Lower lobe of right lung (tissue), 2 donors: Measurements from ENCODE around the gene ITLN2. TPM values are rescaled to one million over a fixed set of nuclear protein-coding genes. Genes with fewer than 3 reads are reported as not detected.

Source experiments
- ATAC-seq, 2 donors: fragments of 200-7000 bp; cut with Tn5 transposase; one replicate each; pipeline ENCODE4 v1.9.1; 2020 to 2022; ENCODE audit warnings: mild to moderate bottlenecking in 2 of 2, moderate library complexity in 2 of 2
- DNase-seq: peaks from one replicate; pipeline ENCODE4 v3.0.0-alpha.2; 2020
- H3K27ac ChIP-seq: fragments of 200-600 bp; one replicate; pipeline ENCODE4 v1.8.0; 2022
- H3K27me3 ChIP-seq: fragments of 200-600 bp; one replicate; pipeline ENCODE4 v1.8.0; 2022; ENCODE audit warnings: low read depth
- H3K36me3 ChIP-seq: fragments of 200-600 bp; one replicate; pipeline ENCODE4 v1.8.0; 2022; ENCODE audit warnings: mild to moderate bottlenecking
- H3K4me1 ChIP-seq: fragments of 200-600 bp; one replicate; pipeline ENCODE4 v1.8.0; 2022
- H3K4me3 ChIP-seq: fragments of 200-600 bp; one replicate; pipeline ENCODE4 v1.8.0; 2022; ENCODE audit warnings: mild to moderate bottlenecking
- H3K9me3 ChIP-seq: fragments of 200-600 bp; one replicate; pipeline ENCODE4 v1.8.0; 2022
- intact Hi-C: fragments of 100-400 bp; cut with DNase I; formaldehyde crosslinking; loops from one replicate; pipeline ENCODE4 v1.11.0; 2022
- long read RNA-seq: library from polyadenylated mRNA; unstranded; transcript quantifications from one replicate; pipeline ENCODE4 v2.0.0, GENCODE V29; 2021
- total RNA-seq: library from RNA; stranded (reverse); fragmentation: NEBNext Ultra II Directional; extraction: Animal tissue kit (Norgen Biotek cat#: 25700); gene quantifications from one replicate; pipeline ENCODE4 v1.2.1, GENCODE V29; 2021
- TF ChIP-seq, protein P1 (sequence below): fragments of 200-600 bp; IDR thresholded peaks from one replicate; pipeline ENCODE4 v1.8.0; 2022; ENCODE audit warnings: antibody characterized with exemption, mild to moderate bottlenecking
- donor health status: DM: no; HTN: yes; CAD: no; lungs with severe emphysema.

The ITLN2 gene
- 30.7 TPM for total RNA-seq
- long read RNA-seq, transcript ITLN2-203 (4 exons, 884 nt): major isoform, 8 of 22 reads
- long read RNA-seq, partial matches to known transcripts: 6 of 22 reads
- long read RNA-seq, other reads (novel, unspliced or antisense): 8 of 22 reads

- H3K9me3 ChIP-seq: no peaks in the 10 kb centered on the region
- DNase-seq: no peak
Measured at GRCh38 chr1:160954158-160955104, at the start of gene ITLN2. TSS of gene ITLN2 (minus strand) at chr1:160954809. CDS start at chr1:160954741, 68 bp downstream.

DNA sequence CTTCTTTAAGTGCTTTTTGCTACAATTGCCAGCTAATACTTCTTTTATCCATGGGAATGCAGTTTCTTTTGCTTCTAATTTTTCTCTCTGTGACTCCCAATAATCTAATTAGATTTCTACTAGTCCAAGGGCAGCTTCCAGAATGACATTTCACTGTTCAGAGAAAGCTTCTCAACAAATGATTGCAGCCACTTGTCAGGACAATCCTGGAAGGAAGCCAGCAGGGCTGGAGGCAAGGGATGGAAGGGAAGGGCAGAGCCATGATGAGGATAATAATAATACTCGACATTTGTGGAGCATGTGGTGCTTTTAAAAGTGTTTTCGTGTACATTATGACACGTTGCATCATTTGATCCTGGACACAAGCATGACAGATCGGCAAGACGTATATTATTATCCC lies 46.9 kb upstream of the ITLN2 start:
- peaks cover 55% of the 10 kb centered on the region for H3K4me1 ChIP-seq
- H3K9me3 ChIP-seq: no peaks in the 10 kb centered on the region
- intact Hi-C loops: no loop called here
- H3K36me3 ChIP-seq: peaks cover 47% of the 10 kb centered on the region
- H3K27me3 ChIP-seq: no peaks in the 10 kb centered on the region
- ATAC-seq (no peak), DNase-seq (no peak)
- no peak overlapping the region for H3K4me3 ChIP-seq
- H3K27ac ChIP-seq: no peak overlapping the region
- TF ChIP-seq, protein P1, sequence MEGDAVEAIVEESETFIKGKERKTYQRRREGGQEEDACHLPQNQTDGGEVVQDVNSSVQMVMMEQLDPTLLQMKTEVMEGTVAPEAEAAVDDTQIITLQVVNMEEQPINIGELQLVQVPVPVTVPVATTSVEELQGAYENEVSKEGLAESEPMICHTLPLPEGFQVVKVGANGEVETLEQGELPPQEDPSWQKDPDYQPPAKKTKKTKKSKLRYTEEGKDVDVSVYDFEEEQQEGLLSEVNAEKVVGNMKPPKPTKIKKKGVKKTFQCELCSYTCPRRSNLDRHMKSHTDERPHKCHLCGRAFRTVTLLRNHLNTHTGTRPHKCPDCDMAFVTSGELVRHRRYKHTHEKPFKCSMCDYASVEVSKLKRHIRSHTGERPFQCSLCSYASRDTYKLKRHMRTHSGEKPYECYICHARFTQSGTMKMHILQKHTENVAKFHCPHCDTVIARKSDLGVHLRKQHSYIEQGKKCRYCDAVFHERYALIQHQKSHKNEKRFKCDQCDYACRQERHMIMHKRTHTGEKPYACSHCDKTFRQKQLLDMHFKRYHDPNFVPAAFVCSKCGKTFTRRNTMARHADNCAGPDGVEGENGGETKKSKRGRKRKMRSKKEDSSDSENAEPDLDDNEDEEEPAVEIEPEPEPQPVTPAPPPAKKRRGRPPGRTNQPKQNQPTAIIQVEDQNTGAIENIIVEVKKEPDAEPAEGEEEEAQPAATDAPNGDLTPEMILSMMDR: no peak

More at GRCh38 chr1:160954158-160955104, at the start of gene ITLN2:
- no peaks in the 10 kb centered on the region for H3K27me3 ChIP-seq
- no peaks in the 10 kb centered on the region for H3K36me3 ChIP-seq
- H3K27ac ChIP-seq: no peak within 1 kb of the TSS
- peak; percentile 64 to 73 for ATAC-seq
- intact Hi-C loops: loop anchor here (10.0 kb wide), 1 partner anchor 120 kb away; no protein-coding TSS in a partner anchor
- no peak within 1 kb of the TSS for H3K4me3 ChIP-seq
- TF ChIP-seq, protein P1: peak; percentile 61
- no peaks in the 10 kb centered on the region for H3K4me1 ChIP-seq

- Histone ChIP-seq H3K36me3 (peaks cover 51% of the 10 kb centered on the region), H3K27me3 (no peaks in the 10 kb centered on the region)
- no peak for DNase-seq
Measured at GRCh38 chr1:161000736-161001480, 46.3 kb upstream of the ITLN2 start.

GRCh38 chr1:160999376-160999775 lies 44.8 kb upstream of the ITLN2 start:
- TF ChIP-seq, protein P1: no peak
- Histone ChIP-seq H3K4me3 (no peak overlapping the region), H3K27ac (no peak overlapping the region), H3K27me3 (no peaks in the 10 kb centered on the region), H3K9me3 (no peaks in the 10 kb centered on the region), H3K36me3 (peaks cover 51% of the 10 kb centered on the region), H3K4me1 (peaks cover 36% of the 10 kb centered on the region)
- no peak for ATAC-seq
- intact Hi-C loops: no loop called here
- DNase-seq: no peak

More at GRCh38 chr1:161000736-161001480, 46.3 kb upstream of the ITLN2 start:
- intact Hi-C loops: no loop called here
- H3K27ac ChIP-seq: peak overlapping the region; percentile 11
- peaks cover 51% of the 10 kb centered on the region for H3K4me1 ChIP-seq
- TF ChIP-seq, protein P1: no peak
- H3K9me3 ChIP-seq: no peaks in the 10 kb centered on the region
- H3K4me3 ChIP-seq: no peak overlapping the region
- ATAC-seq: peak; percentile 31 to 54

- Histone ChIP-seq H3K36me3 (peaks cover 51% of the 10 kb centered on the region), H3K27me3 (no peaks in the 10 kb centered on the region), H3K27ac (peak overlapping the region; percentile 73), H3K4me1 (peaks cover 31% of the 10 kb centered on the region), H3K4me3 (no peak overlapping the region), H3K9me3 (no peaks in the 10 kb centered on the region)
- ATAC-seq (peak; percentile 89 to 91), DNase-seq (peak; percentile 75)
- intact Hi-C loops: no loop called here
- TF ChIP-seq, protein P1: peak; percentile 72
Measured at GRCh38 chr1:160997323-160998038, 42.9 kb upstream of the ITLN2 start.
